GM19023 (cell line): ENCODE measurements around the gene TMC5.
"Not testable (repeated sequence)": the region's sequence is repeated elsewhere in the genome, so short reads cannot be mapped to it uniquely, and the experiment has no call there.

ENCODE experiments used
- ATAC-seq: cut with Tn5 transposase; IDR thresholded peaks from one replicate; pipeline ENCODE4 v1.9.1; 2021; ENCODE audit warnings: mild to moderate bottlenecking, moderate library complexity; ENCODE audit not compliant: unreplicated experiment

TMC5 gene, protein sequence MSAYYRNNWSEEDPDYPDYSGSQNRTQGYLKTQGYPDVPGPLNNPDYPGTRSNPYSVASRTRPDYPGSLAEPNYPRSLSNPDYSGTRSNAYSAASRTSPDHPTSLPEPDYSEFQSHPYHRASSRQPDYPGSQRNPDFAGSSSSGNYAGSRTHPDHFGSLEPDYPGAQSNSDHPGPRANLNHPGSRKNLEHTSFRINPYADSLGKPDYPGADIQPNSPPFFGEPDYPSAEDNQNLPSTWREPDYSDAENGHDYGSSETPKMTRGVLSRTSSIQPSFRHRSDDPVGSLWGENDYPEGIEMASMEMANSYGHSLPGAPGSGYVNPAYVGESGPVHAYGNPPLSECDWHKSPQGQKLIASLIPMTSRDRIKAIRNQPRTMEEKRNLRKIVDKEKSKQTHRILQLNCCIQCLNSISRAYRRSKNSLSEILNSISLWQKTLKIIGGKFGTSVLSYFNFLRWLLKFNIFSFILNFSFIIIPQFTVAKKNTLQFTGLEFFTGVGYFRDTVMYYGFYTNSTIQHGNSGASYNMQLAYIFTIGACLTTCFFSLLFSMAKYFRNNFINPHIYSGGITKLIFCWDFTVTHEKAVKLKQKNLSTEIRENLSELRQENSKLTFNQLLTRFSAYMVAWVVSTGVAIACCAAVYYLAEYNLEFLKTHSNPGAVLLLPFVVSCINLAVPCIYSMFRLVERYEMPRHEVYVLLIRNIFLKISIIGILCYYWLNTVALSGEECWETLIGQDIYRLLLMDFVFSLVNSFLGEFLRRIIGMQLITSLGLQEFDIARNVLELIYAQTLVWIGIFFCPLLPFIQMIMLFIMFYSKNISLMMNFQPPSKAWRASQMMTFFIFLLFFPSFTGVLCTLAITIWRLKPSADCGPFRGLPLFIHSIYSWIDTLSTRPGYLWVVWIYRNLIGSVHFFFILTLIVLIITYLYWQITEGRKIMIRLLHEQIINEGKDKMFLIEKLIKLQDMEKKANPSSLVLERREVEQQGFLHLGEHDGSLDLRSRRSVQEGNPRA

DNA sequence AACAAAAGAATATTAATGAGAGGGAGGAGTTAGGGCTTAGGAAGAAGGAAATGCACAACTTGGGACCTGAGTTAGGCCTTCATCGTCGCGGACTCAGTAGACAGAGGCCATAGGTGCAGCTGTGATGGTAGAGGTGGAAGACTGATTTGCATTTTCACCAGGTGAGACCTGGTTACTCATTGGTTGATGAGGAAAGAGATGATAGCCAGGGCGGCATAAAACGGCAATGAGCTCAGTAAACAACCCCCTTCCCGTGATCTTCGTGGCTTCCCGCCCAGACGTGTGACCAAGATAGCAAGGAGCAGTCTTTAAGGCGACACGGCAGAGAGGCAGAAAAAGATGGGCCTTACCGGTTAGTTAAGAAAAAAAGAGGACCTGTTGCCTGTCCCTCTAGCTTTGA, at the start of gene TMC5:
TMC5 (plus strand) TSS at position 244 of the 400 bp plus-strand sequence. CDS start 22,156 bp downstream, outside the sequence.
- ATAC-seq, result no peak

DNA sequence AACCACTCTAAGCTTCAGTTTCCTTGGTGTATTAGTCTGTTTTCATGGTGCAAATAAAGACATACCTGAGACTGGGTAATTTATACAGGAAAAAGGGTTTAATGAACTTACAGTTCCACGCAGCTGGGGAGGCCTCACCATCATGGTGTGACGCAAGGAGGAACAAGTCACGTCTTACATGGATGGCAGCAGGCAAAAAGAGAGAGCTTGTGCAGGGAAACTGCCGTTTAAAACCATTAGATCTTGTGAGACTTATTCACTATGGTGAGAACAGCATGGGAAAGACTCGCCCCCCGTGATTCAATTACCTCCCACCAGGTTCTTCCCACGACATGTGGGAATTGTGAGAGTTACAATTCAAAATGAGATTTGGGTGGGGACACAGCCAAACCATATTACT, 45.1 kb upstream of the TMC5 start:
- not testable (repeated sequence) for ATAC-seq

DNA sequence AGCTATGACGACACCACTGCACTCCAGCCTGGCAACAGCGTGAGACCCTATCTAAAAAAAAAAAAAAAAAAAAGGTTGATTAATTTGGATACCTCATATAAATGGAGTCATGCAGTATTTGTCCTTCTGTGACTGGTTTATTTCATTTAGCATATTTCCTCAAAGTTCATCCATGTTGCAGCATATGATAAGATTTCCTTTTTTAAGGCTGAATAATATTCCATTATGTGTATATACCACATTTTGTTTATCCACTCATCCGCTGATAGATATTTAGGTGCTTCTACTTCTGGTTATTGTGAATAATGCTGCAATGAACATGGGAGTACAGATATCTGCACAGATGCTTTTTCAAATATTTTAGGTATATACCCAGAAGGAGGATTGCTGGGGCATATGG, 43.3 kb upstream of the TMC5 start:
- ATAC-seq, result no peak

DNA sequence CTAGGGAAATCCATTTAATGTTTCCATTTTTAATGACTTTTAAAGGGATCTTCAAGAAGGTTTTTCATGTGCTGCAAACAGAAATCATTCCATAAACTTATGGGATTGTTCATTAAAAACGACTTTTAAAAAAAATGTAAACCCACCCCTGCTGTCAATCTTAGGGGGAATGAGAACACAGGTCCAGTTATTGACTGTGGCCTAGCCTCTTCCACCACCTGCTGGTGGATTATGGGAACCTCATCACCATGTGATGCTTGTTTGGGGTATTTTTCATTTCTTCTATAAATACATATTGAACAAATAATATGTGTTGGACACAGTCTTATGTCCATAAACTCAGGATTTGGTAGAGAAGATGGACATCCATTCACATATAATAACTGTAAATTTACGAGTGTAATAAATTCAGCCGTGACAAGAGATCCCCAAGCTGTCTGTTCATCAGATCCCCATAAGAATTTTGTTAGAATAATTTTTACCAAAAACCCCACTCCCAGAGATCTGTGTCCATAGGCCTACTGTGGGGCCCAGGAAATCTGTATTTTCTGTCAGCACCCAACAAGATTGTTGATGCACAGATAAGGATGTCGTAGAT, 42.0 kb upstream of the TMC5 start:
- no peak for ATAC-seq

DNA sequence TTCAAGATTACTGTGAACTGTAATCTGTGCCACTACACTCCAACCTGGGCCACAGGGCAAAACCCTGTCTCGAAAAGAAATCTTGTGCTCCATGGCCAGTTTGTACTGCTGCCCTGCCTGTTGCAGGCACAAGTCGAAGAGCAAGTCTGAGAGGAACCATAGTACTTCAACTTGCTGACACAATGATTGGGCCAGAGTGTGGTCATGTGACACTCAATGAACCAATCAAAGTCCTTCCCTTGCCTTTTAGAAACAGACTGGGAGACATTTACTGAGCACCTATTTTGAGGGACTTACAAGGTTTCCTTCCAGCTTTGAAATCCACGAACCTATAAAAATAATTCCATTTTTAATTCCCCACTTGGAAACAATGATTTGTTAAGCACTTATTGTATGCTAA, 39.8 kb upstream of the TMC5 start:
- ATAC-seq, result no peak

DNA sequence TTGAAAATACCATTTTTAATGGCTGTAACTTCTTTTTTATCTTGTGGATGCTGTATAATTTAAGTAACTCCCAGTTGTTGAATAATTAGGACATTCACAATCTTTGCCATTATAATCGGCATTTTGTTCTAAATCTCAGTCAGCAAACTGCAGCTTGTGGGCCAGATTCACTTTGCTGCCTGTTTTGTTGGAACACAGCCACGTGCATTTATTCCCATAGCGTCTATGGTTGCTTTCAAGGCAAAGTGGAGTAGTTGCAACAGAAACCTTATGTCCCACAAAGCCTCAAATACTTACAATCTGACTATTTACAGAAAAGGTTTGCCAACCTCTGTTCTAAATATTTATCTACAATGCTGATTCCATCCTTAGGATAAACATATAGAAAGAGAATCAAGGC, 39.2 kb upstream of the TMC5 start:
- ATAC-seq, result no peak

DNA sequence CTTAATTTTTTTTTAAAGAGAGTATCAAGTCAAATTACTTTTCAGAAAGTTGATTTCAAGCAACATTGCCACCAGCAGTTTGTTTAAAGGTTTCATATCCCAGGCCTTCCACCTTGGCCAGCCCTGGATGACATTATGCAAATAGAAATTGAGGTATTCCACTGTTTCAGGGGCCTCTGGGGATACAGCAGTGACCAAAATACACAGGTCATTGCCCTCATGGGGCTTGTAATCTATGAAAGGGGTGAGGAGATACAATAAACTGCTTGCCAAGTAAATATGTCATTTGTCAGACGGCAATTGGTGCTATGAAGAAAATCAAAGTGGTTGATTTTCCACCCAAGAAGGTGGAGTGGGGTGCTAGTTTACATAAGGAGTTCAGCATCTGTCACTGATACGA, 37.8 kb upstream of the TMC5 start:
- ATAC-seq, result no peak

DNA sequence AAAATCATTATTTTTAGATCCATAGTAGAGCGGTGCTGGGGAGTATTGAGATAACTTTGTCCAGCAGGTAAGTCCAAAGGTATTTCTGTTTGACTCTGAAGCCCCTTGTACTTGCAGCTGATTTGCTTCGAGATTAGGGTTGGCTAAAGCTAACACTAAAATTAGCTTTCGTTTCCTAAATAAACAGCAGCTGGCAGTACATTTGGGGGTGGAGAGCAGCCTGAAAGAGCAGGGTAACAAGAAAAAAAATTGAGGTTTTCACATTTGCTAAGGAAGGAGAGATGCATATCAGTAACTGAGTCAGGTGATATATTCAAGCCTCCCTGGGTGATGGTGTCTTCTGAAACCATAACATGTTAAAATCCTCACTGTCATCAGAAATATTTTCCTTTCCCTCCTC, 37.4 kb upstream of the TMC5 start:
- no peak for ATAC-seq

DNA sequence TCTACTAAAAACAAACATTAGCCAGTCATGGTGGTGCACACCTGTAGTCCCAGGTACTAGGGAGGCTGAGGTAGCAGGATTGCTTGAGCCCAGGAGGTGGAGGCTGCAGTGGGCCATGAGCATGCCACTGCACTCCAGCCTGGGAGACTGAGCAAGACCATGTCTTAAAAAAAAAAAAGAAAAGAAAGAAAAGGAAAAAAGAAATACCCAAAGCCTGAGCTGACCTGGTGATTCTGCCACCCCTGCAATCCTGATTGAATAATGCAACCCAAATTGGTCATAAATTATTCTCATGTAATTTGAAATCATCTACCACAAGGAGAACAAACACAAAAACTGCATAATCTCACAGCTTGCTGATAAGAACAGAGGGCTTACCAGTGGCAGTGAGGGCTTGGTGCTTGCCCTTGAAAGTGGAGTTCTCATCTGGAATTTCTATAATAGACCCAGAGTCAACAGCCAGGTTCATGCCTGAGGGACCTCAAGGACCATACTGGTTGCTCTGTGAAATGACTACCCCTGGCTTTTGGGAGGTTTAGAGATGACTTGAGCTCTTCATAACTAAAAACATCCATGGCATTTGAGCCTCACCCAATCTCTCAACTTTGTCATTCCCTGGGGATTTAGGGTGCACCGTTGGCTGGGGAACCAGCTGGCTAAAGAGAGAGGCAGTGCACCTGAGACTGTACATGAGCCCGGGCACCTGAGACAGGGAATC, 35.4 kb upstream of the TMC5 start:
- no peak for ATAC-seq

DNA sequence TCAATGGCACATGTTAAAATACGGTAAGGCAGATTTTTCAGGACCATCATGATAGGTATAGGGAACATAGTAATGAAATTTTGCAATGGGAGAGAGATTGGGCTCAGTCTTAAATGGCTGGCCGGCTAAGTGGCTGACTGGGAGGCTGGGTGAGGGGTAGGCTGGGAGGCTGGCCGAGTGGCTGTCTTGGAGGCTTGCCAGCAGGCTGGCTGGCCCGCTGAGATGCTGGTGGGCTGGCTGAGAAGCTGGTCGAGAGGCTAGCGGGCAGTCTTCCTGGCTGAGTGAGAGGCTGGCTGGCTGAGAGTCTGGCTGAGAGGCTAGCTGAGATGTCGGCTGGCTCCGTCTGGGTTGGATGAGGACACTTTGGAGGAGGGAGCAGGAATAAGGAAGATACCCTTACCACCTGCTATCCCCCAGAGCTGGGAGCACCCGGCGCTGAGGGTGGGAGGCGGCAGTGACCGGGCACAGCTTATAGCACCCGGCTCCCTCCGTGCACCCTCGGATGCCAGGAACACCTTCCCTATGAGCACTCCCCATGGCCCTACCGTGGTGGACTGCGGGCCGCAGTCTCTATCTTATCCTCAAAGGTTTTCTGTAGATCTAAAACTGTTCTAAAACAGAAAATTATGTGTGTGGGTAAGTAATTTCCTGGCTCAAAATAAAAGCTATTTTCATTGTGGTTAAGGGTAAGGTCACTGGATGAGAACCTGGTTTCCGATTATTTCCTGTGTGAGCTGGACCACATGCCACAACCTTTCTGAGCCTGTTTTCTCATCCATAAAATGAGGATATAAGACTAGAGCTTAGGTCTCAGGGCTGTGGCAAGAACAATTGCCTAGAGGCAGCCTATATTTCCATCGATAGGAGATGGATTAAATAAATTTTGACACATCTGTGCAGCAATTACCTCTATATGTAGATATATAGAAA, 34.5 kb upstream of the TMC5 start:
- ATAC-seq, result no peak

DNA sequence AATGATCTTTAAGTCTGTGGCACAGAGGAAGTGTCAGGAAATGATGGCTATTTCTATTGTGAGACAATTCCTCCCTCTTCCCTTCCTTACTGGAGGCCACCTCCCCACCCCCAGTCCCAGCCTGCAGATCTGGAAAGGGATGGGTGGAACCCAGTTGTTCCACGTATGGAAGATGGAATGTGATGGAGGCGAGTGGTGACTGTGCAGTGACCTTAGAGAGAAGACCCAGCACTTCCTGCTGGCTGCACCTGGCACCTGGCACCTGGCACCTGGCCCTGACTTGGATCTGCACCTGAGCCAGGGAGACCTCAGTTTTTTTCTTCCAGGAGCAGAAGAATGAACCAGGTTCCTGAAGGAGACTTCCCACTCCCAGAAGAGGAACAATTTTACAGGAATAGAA, 33.0 kb upstream of the TMC5 start:
- no peak for ATAC-seq

DNA sequence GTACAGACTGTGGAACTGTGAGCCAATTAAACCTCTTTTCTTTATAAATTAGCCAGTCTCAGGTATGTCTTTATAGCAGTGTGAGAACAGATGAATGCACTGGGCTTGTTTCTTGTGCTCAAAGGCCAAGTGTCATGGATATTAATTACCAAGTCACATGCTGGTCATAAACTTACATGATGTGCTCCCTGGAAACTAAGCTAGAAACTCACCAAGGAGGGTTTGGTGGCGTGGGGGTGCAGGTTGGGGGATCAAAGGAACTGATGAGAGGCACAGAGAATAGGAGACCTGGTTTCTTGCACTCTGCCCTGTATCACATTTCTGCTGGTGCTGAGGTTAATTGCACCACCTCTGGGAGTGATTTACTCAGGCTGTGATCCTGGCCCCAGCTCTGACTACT, 31.2 kb upstream of the TMC5 start:
- ATAC-seq, result no peak

DNA sequence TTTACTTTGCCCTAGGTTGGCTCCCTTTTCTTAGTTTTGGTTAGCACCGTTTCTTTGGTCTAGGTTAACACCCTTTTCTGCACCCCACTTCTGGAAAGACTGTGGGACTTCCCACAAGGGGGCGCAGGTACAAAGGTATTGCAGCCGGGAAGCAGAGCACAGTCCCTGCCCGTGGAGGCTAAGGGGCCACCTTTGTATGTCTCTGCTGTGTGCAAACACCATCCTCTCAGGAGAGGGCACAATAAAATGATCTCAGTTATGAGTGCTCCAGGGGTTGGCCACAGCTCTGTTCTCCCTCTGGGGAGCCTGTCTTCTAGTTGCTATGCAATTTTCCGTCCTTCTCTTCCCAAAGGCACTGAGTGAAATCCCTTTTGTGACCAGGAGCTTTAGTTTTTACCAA, 28.4 kb upstream of the TMC5 start:
- no peak for ATAC-seq

DNA sequence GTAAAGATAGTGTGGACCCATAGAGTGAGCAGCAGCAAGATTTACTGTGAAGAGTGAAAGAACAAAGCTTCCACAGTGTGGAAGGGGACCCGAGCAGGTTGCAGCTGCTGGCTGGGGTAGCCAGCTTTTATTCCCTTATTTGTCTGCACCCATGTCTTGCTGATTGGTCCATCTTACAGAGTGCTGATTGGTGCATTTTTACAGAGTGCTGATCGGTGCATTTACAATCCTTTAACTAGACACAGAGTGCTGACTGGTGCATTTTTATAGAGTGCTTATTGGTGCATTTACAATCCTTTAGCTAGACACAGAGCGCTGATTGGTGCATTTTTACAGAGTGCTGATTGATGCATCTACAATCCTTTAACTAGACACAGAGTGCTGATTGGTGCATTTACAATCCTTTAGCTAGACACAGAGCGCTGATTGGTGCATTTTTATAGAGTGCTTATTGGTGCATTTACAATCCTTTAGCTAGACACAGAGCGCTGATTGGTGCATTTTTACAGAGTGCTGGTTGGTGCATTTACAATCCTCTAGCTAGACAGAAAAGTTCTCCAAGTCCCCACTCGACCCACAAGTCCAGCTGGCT, 26.4 kb upstream of the TMC5 start:
- ATAC-seq, result not testable (repeated sequence)

DNA sequence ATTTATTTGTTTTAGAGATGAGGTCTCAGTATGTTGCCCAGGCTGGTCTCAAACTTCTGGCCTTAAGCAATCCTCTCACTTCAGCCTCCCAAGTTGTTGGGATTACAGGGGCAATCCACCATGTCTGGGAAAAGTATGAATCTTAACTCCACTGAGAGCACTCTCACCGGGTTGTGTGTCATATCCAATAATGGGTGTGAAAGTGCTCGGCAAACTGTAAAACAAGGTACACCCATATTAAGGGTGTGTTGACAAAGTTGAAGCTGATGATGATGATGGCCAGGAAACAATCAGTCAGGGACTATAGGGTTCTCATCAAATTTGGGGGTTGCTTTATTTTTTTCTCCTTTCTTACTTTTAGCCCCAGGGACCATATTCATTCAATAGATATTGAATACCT, 25.3 kb upstream of the TMC5 start:
- ATAC-seq, result no peak

DNA sequence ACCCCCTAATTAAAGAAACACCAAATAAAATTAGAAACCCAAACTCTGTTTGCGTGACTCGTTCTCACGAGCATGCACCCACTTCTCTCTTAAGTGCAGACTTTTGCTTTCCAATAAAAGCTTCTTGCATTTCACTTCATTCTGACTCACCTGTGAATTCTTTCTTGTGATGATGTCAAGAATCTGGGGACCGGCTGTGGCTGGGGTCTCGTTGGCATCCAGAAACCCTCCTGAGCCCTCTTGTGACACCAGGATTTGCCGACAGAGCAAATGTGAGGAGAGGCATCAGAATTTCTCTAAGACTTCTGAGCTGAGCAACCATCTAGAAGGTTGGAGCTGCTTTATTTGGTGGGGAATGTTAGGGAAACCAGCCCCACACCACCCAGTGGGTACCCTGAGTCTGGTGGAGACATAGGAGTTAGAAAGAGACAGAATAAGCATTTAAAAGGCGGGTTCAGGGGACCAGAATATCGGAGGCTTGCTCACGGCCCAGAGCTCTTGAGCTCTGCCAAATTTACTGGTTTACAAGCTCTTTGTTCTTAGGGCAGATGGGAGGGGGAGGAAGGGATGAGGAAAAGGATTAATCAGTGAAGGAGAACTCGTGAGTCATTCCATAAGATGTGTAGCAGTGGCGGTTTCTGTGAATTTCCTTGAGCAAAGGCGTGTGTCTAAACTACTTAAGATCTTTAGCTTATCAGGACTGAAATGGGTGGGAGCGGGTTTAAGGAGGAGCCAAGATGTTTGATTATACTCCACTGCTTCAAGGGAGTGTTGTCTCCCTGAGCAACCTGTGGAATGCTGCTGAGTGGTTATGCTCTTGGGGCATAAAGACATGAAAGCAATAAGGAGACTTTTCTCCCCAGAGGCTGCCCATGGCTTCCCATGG, 24.2 kb upstream of the TMC5 start:
- ATAC-seq, result no peak

DNA sequence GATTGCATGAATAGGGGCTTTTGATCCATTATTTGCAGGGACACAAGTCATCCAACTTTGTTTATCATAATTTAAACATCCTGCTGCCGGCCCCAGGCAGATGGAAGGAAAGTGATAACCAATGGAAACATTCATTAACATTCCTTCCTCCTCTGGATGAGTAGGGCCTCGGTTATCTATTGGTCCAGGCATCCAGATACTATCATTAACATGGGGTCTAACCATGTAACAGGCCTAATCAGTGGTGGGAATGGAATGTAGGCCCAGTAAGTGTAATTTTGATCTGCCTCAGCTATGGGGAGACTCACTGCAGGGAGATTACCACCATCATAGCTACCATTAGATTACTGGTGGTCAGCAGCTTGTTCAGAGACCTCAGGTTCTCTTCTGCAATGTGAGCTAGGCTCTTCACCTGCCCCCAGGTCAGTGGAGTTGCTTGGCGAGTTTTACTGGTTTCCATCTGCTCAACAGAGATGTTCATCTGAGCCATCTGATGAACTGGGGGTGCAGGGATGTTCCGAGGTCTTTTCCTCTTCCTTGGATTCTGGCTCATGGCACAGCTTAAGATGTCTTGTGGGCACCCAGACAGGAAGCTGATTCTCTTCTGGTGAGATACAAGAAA, 21.9 kb upstream of the TMC5 start:
- not testable (repeated sequence) for ATAC-seq

DNA sequence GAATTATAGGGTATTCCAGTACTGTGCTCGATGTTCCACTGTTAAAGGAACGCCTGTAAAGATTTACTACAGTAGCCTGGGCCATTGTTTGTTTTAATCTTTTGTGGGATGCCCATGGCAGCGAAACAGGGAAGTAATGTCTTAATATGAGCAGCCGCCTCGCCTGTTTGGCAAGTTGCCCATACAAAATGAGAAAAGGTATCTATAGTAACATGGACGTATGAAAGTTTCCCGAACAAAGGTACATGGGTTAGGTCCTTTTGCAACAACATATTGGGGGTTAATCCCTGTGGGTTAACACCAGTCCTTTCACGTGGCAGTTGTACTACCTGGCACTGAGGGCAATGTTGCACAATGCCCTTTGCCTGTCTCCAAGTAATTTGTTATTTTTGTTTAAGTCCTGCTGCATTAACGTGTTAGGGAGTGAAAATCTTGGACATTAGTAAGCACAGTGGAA, 21.1 kb upstream of the TMC5 start:
- no peak for ATAC-seq
